CD4-positive, alpha-beta T cell (primary cell): ENCODE results near the gene PLOD3. TPM values are rescaled to one million over a fixed set of nuclear protein-coding genes. Genes with fewer than 3 reads are reported as not detected.
"Not testable (repeated sequence)": the region's sequence is repeated elsewhere in the genome, so short reads cannot be mapped to it uniquely, and the experiment has no call there.

Experiments
- ATAC-seq: fragments of 200-7000 bp; cut with Tn5 transposase; one replicate; pipeline ENCODE4 v1.10.0; 2022; ENCODE audit warnings: mild to moderate bottlenecking; ENCODE audit not compliant: poor library complexity
- CTCF ChIA-PET: fragments of 350-600 bp; sonication (Branson Sonifier 250); formaldehyde crosslinking; loops from one replicate; lab custom pipeline; 2021; ENCODE audit warnings: antibody characterized with exemption, inconsistent platforms; lab: Charles Lee
- POLR2A ChIA-PET: fragments of 350-600 bp; sonication (Branson Sonifier 250); formaldehyde crosslinking; loops from one replicate; lab custom pipeline; 2021; ENCODE audit warnings: antibody characterized with exemption, inconsistent platforms; lab: Charles Lee
- DNase-seq, 14 experiments: peaks; one replicate each; pipeline ENCODE4 v3.0.0-alpha.2; 2013 to 2020; ENCODE audit warnings: mixed read lengths in 2 of 14
- H3K27ac ChIP-seq, 2 donors: one replicate each; pipeline versions ENCODE4 v1.5.1 to v1.7.0; 2013; ENCODE audit warnings: low read length in 2 of 2, low read depth in 1 of 2, mild to moderate bottlenecking in 1 of 2
- H3K27me3 ChIP-seq, 2 experiments: 1 replicate in 1 of 2; 2 replicates in 1 of 2; pipeline versions ENCODE4 v1.6.1 to v1.7.0; 2013; ENCODE audit warnings: low read length in 2 of 2, control low read depth in 1 of 2, mild to moderate bottlenecking in 1 of 2, moderate library complexity in 1 of 2; ENCODE audit not compliant: insufficient read depth in 2 of 2, control insufficient read depth in 1 of 2
- H3K36me3 ChIP-seq: one replicate; pipeline ENCODE4 v1.6.1; 2013; ENCODE audit warnings: low read length, control low read depth; ENCODE audit not compliant: insufficient read depth
- H3K4me1 ChIP-seq: one replicate; pipeline ENCODE4 v1.6.1; 2013; ENCODE audit warnings: low read length, control low read depth; ENCODE audit not compliant: insufficient read depth
- H3K4me3 ChIP-seq: one replicate; pipeline ENCODE4 v1.5.1; 2013; ENCODE audit warnings: mild to moderate bottlenecking, low read length, moderate library complexity
- H3K9me3 ChIP-seq, 2 experiments: 1 replicate in 1 of 2; 2 replicates in 1 of 2; pipeline versions ENCODE4 v1.6.1 to v1.7.0; 2013; ENCODE audit warnings: low read length in 2 of 2, mild to moderate bottlenecking in 2 of 2, control low read depth in 1 of 2, moderate library complexity in 1 of 2; ENCODE audit not compliant: control insufficient read depth in 1 of 2, insufficient read depth in 1 of 2
- H3K27ac Mint-ChIP-seq: one replicate; pipeline ENCODE4 v1.8.0; 2020; ENCODE audit warnings: mixed read lengths
- H3K27me3 Mint-ChIP-seq: one replicate; pipeline ENCODE4 v1.8.0; 2021; ENCODE audit warnings: mixed read lengths
- H3K36me3 Mint-ChIP-seq: one replicate; pipeline ENCODE4 v1.8.0; 2021; ENCODE audit warnings: low read depth, mixed read lengths
- H3K4me1 Mint-ChIP-seq: one replicate; pipeline ENCODE4 v1.8.0; 2021; ENCODE audit warnings: low read depth, mixed read lengths
- H3K4me3 Mint-ChIP-seq: one replicate; pipeline ENCODE4 v1.8.0; 2020; ENCODE audit warnings: mild to moderate bottlenecking, mixed read lengths
- H3K9me3 Mint-ChIP-seq: one replicate; pipeline ENCODE4 v1.8.0; 2020; ENCODE audit warnings: mixed read lengths
- intact Hi-C, 2 experiments: fragments of 100-400 bp; cut with DNase I in 1 of 2; cut with micrococcal nuclease in 1 of 2; formaldehyde crosslinking; loops; one replicate each; pipeline versions ENCODE4 v1.15.1 to v1.9.0; 2023 to 2025; cut with DNase I, micrococcal nuclease
- total RNA-seq, 174 experiments: library from RNA in 2 of 174; stranded (reverse) in 2 of 174; gene quantifications; one replicate each; pipeline ENCODE4 v1.2.3 and lab custom pipeline; 2021 to 2026
- TF ChIP-seq, protein P1 (sequence below): fragments of 200-600 bp; IDR thresholded peaks from one replicate; pipeline ENCODE4 v1.8.0; 2022; ENCODE audit warnings: antibody characterized with exemption, mild to moderate bottlenecking

PLOD3 gene
- total RNA-seq, 2 experiments from 2014 or later = 13.8 to 15.9 TPM

DNA sequence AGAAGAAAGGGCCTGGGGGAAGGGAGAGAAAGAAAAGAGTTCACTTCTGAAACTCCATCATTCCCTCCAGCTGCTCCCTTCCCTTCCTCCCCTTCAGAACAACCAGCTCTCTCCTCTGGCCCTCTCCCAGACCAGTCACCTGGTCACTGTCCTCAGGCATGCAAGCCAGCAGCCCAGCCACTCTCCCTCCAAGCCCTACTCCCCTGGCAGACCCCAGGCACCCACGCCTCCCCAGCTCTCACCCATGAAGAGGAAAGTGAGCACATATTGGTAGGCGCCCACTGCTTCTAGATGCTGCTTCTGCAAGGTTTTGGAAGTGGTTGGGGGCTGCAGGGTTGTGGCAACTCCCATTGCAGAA is 16.9 kb downstream of the PLOD3 start:
- Mint-ChIP-seq H3K4me3 (no peak overlapping the region), H3K27ac (no peak overlapping the region), H3K4me1 (peaks cover 15% of the 10 kb centered on the region), H3K9me3 (no peaks in the 10 kb centered on the region), H3K36me3 (peaks cover 4% of the 10 kb centered on the region), H3K27me3 (peaks cover 40% of the 10 kb centered on the region)
- Histone ChIP-seq H3K4me1 (peaks cover 37% of the 10 kb centered on the region), H3K27ac (no peak overlapping the region), H3K27me3 (peaks cover 18 to 24% of the 10 kb centered on the region in 2 experiments), H3K9me3 (peaks cover 0 to 13% of the 10 kb centered on the region in 2 experiments), H3K36me3 (no peaks in the 10 kb centered on the region), H3K4me3 (no peak overlapping the region)
- intact Hi-C loops = no loop called here
- ATAC-seq = no peak
- ChIA-PET POLR2A (no interaction called here), CTCF (no interaction called here)
- TF ChIP-seq, protein P1, sequence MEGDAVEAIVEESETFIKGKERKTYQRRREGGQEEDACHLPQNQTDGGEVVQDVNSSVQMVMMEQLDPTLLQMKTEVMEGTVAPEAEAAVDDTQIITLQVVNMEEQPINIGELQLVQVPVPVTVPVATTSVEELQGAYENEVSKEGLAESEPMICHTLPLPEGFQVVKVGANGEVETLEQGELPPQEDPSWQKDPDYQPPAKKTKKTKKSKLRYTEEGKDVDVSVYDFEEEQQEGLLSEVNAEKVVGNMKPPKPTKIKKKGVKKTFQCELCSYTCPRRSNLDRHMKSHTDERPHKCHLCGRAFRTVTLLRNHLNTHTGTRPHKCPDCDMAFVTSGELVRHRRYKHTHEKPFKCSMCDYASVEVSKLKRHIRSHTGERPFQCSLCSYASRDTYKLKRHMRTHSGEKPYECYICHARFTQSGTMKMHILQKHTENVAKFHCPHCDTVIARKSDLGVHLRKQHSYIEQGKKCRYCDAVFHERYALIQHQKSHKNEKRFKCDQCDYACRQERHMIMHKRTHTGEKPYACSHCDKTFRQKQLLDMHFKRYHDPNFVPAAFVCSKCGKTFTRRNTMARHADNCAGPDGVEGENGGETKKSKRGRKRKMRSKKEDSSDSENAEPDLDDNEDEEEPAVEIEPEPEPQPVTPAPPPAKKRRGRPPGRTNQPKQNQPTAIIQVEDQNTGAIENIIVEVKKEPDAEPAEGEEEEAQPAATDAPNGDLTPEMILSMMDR = no peak
- DNase-seq = no peak

DNA sequence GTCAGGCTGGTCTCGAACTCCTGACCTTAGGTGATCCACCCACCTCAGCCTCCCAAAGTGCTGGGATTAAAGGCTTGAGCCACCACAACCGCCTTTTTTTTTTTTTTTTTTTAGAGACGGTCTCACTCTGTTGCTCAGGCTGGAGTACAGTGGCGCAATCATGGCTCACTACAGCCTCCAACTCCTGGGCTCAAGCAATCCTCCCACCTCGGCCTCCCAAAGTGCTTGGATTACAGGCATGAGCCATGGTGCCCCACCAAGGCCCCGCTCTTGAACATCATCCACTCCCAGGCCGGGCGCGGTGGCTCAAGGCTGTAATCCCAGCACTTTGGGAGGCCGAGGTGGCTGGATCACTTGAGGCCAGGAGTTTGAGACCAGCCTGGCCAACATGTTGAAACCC is 17.9 kb downstream of the PLOD3 start:
- H3K27me3 ChIP-seq = peaks cover 18 to 24% of the 10 kb centered on the region in 2 experiments
- ATAC-seq, H3K36me3 ChIP-seq, H3K27ac ChIP-seq, H3K36me3 Mint-ChIP-seq, H3K27ac Mint-ChIP-seq, intact Hi-C loops, POLR2A ChIA-PET, H3K4me3 ChIP-seq, DNase-seq, H3K9me3 Mint-ChIP-seq, H3K4me3 Mint-ChIP-seq: not testable (repeated sequence)
- Mint-ChIP-seq H3K27me3 (peaks cover 44% of the 10 kb centered on the region), H3K4me1 (peaks cover 15% of the 10 kb centered on the region)
- peaks cover 31% of the 10 kb centered on the region for H3K4me1 ChIP-seq
- H3K9me3 ChIP-seq = peaks cover 0 to 13% of the 10 kb centered on the region in 2 experiments
- CTCF ChIA-PET = interaction anchor here (0.6 kb wide), 1 partner anchor 30 kb away, joined by 3 read pairs; no protein-coding TSS in a partner anchor

DNA sequence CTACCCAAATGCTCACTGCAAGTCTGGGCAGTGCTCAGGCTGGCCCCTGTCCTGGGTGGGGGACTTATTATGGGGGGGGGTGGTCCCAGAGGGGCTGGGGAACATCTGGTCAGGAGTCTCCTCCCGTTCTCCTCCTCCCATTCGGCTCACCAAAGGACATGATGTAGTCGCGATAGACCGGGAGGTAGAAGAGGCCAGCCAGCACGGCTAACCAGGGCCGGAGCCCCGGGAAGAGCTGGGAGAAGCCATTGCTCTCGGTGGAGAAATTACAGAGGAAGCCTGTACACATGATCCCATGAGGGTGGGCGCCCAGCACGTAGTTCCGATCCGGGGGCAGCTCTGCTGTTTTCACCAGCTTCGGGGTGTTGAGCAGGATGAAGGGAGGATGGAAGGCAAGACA is 18.9 kb downstream of the PLOD3 start:
- Mint-ChIP-seq H3K27ac (no peak overlapping the region), H3K9me3 (no peaks in the 10 kb centered on the region), H3K36me3 (no peaks in the 10 kb centered on the region), H3K4me3 (no peak overlapping the region), H3K4me1 (peaks cover 6% of the 10 kb centered on the region), H3K27me3 (peaks cover 36% of the 10 kb centered on the region)
- no peaks in the 10 kb centered on the region for H3K36me3 ChIP-seq
- no peak overlapping the region for H3K27ac ChIP-seq
- ChIA-PET POLR2A (no interaction called here), CTCF (no interaction called here)
- H3K27me3 ChIP-seq = peaks cover 18 to 24% of the 10 kb centered on the region in 2 experiments
- intact Hi-C loops = no loop called here
- peaks cover 0 to 13% of the 10 kb centered on the region in 2 experiments for H3K9me3 ChIP-seq
- ATAC-seq = no peak
- no peak overlapping the region for H3K4me3 ChIP-seq
- DNase-seq = no peak
- TF ChIP-seq, protein P1 = no peak
- peaks cover 21% of the 10 kb centered on the region for H3K4me1 ChIP-seq

DNA sequence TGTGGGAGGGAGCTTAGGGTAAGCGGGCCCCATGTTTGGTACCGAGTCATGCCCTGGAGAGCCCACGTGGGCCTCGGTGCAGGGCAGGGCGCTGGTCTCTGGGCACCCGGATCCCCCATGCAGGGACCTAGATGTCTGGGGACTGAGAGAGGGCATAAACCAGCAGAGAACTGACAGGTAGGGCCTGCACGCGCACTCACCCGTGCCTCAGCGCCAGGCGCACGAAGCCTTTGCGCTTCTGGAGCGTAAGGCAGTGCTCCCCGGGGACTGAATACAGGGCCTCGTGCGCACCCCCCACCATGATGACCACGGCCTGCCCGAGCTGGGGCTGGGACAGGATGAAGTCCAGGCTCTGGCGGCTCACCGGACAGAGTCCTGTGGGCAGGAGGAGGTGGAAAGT is 19.4 kb downstream of the PLOD3 start:
- Mint-ChIP-seq H3K9me3 (no peaks in the 10 kb centered on the region), H3K4me3 (no peak overlapping the region), H3K27me3 (peaks cover 34% of the 10 kb centered on the region), H3K4me1 (peaks cover 6% of the 10 kb centered on the region), H3K27ac (no peak overlapping the region), H3K36me3 (no peaks in the 10 kb centered on the region)
- CTCF ChIA-PET = no interaction called here
- ATAC-seq (no peak), DNase-seq (no peak)
- Histone ChIP-seq H3K36me3 (no peaks in the 10 kb centered on the region), H3K27ac (no peak overlapping the region), H3K9me3 (peaks cover 0 to 13% of the 10 kb centered on the region in 2 experiments), H3K4me1 (peaks cover 17% of the 10 kb centered on the region), H3K4me3 (no peak overlapping the region), H3K27me3 (peaks cover 18 to 24% of the 10 kb centered on the region in 2 experiments)
- TF ChIP-seq, protein P1 = no peak
- intact Hi-C loops = no loop called here
- POLR2A ChIA-PET = no interaction called here
